NCI-H226 (cell line): Measurements from ENCODE around the gene ESRRG.

Experiments
- DNase-seq: peaks from one replicate; pipeline ENCODE4 v3.0.0-alpha.2; 2015

Gene ESRRG

DNA sequence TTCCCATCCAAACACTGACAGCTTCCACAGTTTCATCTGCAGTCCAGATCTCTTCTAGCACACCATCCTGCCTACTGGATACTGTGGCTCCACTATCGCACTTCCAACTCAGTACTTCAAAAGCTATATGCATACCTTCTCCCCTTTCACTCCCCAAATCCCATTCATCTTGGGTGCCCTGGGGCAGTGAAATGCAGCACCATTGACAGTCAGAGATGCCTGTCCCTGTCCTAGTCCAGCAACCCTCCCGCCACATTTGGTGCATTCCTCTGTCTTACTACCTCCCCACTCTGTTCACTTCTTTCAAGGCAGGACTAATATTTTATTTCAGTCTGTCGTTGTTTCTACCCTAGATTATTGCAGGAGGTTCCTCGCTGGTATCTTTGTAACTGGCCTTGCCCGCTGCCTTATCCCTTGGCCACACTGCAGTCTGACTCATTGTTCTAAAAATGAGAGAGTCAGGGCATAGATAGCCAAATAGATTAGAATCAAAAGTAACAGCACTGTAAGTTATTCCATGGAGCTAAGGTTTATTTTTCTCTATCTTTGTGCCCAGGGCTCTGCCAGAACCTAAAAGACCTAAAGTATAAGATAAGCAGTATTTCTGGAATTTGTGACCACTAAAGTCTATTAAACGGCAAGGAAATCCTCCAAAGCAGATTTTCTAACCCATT, 96.7 kb downstream of the ESRRG start:
- DNase-seq, result no peak

GRCh38 chr1:216621536-216621935, 101.7 kb downstream of the ESRRG start:
- DNase-seq, result no peak

GRCh38 chr1:216617081-216617875, 106.0 kb downstream of the ESRRG start:
- DNase-seq, result no peak

DNA sequence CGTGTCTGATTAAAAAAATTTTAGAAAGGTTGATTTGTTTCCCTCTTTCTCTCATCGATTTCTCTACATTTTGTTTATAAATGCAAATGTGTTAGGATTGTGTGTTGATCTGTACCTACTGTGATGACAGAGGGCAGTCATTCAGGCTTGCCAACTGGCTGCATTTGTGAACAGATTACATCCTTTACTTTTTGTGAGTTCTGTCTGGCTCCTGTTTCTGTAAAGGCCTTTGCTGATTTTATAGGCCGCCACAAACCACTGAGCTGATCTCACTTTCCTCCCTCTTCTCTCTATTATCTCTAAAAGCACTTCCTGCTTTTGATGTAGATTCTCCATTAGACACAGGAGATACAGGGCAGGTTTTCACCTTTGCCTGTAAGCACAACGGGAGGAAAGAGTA, 106.8 kb downstream of the ESRRG start:
- no peak for DNase-seq

DNA sequence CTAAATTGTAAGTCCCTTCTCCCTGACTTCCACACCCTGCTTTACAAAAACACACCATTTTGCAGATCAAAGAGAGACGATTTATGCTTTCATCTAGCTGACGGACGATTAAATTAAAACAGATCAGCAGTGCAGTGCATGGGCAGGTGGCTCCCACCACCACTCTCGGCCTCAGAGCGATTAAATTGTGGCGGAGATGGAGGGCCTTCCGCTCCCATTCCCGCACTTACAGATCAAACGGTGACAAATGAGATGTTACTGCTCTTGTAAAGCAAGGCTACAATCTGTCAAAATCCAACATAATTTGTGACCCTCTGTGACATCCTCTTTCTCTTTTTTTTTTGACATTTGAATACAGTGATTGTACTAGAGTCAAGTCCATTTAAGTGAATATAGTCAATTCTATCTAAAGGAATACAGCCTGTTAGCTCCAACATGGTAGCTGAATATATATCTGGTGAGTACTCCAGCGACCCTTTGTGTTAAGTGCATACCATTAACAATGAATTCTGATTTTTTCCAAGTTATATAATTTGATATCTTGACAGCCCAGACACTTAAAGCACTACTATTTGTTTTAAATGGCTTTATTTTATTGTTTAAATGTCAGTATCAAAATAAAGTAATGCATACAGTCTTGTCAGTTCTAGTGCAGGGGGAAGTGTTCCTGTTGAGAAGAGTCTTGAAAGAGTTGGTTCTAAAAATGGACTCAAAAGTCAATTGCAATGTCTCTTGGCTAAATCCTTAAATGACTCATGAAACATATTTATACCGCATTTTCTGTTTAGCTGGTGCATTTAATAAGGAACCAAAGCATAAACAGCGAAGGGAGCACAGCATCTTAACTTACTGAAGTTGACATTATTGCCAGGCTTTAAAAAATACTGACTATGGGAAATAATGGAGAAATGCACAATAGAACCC, 109.0 kb downstream of the ESRRG start:
- no peak for DNase-seq

DNA sequence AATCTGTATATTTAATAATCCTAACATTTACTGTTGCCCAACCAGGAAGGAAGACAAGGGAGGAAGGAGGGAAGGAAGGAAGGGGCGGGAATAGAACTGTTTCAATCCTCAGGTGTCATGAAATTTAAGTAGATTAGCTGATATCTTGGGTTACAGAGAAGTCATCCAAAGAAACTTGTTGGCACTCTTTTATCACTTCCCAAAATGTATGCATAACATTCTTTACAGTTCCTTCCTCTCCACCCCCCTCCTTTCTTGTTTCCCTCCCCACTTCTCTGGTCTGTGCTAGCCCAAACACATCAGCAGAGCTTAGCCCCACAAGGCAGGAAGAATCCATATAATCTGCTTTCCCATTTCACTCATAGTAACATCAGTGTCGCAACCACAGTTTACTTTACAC, 110.9 kb downstream of the ESRRG start:
- DNase-seq, result no peak

- no peak for DNase-seq
These were observed 116.0 kb downstream of the ESRRG start for GRCh38 chr1:216607067-216607697.

DNA sequence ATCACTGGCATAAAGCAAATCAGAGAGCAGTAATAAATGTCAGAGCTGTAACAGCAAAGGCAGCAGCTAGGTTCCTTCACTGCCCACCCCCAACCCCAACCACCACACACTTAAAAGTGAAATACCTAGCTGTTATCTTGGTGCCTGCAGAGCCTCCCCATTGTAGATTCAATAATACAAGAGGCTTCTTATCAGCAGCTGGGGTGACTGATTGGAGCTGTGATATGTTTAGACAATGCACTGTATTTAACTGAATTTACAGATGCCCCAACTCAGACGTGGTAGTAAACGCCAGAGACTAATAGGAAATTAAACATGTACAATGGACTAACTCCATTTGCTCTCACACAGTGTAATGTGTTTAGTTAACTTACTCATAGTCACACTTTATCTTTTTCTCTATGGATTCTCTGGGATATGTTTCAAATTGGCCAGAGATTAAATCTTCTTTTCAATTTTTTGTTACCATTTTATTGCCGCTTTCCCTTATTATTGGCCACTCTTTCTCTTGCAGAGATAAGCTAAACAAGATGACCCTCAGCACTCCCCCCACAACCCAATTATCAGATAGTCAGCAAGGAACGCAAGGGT, 117.1 kb downstream of the ESRRG start:
- DNase-seq, result no peak

DNA sequence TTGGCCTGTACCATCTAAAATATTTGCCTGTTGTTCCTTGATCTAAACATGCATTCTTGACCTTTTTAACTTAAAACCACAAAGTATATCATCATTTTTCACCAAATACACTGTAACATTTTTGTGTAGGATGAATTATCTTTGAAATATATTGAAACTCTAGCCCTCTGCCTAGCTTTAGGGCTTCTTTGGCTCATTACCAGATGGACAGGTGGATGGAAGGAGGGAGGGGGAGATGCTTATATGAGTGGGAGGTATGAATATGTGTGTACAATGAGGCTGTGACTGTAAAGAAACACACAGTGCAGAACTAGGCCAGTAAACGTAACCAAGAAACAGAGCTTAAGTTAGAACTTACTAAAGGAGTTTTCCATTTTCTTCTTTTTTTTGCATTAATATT, 118.5 kb downstream of the ESRRG start:
- DNase-seq, result no peak

DNA sequence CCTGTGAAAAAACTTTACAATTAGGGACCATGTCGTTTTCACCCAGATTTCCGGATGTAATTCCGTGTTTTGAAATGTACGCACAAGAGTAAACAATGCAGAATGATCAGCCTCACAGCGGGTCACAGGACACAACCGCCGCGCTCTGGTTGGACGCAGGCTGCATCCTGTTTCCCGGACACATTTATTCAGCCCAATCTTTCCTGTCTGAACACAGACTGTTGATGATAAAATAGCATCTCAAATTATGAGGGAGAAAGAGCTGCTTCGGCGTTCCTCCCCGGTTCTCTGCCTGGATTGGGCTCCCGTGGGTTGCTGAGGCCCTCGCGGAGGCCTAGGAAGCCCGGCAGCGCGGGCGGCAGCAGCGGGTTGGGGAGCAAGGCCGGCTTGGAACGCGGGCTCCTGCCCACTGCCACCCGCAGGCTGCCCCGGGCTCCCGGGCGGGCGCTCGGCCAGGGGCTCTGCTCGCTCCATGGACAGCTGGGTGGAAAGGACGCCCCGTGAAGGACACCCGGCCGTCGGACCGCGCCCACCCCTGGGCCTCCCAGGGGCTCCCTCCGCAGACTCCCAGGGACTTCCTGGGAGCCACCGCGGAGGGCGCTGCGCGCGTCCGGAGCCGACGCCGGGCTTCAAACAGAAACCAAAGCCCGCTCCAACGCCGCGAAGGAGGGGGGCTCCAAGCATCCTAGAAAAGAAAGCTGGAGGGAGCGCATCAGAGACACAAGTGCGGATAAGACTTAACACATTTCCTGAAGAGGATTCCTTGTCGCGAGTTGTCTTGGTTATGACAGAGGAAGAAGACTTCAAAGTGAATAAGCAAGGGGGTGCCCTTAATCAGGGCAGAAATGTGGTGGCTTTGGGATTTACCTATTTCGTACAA, 122.3 kb downstream of the ESRRG start:
- DNase-seq, result no peak

- DNase-seq, result no peak
These were observed 123.4 kb downstream of the ESRRG start for GRCh38 chr1:216599851-216600250.

DNA sequence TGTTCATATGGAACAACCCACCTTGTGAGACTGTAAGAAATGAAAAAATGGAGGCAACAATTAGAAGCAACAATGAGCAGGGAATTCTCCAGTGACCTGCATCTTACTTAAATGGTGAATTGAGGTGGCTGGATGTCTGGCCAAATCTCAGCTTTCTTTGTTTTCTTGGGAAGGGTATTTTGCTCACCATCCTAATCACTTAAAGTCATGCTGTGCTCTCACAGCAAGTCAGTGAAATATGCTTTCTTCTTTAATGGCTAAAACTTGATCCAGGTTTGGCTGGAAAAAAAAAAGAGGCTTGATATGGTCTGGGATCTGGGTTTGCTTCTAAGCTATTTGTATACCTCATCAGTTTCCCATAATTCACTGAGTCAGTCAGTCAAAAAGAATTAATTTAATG, 124.8 kb downstream of the ESRRG start:
- no peak for DNase-seq

- no peak for DNase-seq
These were observed 126.9 kb downstream of the ESRRG start for GRCh38 chr1:216596281-216596862.

DNA sequence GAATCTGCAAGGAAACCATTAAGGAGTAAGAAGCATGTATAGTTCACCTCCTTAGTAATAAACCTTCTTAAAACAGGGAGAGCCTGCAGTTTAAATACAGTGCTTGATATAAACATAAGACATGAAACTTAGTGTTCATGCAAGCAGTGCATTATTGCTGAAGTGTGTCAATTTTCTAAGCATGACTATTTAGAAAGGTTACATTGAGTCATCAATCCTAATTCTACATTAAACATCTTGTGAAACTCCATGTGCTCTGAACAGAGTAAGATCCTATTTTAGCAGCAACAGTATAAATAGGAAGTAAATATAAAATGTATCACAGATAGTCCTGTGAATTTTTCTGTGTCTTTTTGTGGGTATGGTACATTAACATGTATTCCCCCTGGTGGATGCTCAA, 135.5 kb downstream of the ESRRG start:
- DNase-seq, result no peak

- no peak for DNase-seq
These were observed 141.1 kb downstream of the ESRRG start for GRCh38 chr1:216582151-216582550.

GRCh38 chr1:216580538-216581057, 142.6 kb downstream of the ESRRG start:
- DNase-seq, result no peak

DNA sequence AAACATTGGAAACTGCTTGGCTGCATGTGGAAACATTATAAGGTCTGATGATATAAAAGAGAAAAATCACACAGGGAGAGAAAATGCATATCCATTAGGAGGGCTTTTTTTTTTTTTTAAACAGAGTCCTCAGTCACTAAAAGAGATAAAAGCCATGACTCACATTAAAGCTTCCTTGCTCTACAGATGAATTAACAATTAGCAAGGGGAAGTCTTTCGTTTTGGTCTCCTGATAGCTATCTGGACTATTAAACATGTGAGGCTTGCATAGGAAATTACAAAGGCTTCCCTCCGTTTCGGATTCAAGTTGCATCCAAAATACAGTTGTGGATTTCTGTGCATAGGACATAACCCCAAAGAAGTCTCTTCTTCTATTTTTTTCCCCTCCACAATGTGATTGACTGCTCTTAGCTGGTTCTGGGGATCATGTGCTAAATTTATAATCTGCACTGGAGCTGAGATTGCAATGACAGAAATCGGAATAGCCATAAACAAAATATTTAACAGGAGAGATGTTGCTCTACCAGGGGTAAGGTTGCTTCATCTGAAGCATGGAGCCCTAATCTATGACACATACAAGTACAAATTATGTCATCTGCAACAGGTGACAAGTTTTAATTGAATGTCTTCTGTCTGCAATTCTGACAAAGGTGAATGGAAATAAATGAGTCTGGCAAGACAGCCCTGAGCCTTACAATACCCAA, 146.8 kb downstream of the ESRRG start:
- no peak for DNase-seq

DNA sequence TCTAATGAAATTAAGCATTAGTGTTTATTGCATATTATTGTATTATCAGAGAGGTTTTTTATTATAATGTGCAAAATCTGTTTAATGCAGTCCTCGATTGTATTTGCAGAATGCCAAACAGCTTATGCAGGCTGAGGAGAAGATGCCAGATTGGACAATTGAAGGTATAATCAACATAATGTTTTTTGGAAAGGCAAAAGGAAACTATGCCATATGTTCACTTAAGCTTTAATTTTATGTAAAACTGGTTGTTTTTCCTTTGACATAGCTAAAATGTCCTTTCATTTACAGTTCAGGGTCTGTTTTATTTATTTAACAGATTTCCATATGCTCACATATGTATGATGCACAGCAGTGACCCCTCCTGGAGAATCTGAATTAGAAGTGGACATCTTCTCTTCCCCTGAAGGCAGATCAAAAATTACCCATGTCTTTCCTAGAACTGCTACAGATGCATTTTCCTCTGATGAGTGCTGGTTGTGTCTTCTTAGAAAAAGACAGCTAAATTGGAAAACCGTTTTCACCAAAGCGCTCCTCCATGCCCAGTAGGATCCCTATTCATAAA, 156.5 kb downstream of the ESRRG start:
- DNase-seq, result no peak

DNA sequence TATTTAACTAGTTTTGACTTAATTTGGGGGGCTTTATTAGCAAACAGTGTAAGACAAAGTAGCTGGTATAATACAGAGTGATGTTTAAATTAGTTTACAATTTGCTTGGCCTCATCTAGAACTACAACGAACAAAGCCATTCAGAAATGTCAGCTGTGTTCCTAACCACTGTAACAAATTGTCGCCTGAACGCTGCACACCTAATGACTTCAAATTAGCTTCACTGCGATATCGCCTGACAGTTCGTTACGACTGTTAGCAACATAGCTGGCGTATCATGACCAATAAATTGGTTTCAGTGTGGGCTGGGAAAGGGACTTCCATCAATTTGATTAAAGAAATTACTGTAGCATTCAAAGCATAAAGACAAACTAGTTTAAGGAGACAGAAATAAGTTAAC, 160.1 kb downstream of the ESRRG start:
- DNase-seq, result no peak

GRCh38 chr1:216562383-216562782, 160.8 kb downstream of the ESRRG start:
- DNase-seq, result no peak
